ENCODE results near the gene TAOK2. TPM values are rescaled to one million over a fixed set of nuclear protein-coding genes. Genes with fewer than 3 reads are reported as not detected.
A peak's percentile ranks its signal among the peaks of the same experiment; 100 is the strongest.
"Not testable (repeated sequence)": the region's sequence is repeated elsewhere in the genome, so short reads cannot be mapped to it uniquely, and the experiment has no call there.

Gene TAOK2
- total RNA-seq, 2 donors from 2014 or later = 43.8 to 97.4 TPM

DNA sequence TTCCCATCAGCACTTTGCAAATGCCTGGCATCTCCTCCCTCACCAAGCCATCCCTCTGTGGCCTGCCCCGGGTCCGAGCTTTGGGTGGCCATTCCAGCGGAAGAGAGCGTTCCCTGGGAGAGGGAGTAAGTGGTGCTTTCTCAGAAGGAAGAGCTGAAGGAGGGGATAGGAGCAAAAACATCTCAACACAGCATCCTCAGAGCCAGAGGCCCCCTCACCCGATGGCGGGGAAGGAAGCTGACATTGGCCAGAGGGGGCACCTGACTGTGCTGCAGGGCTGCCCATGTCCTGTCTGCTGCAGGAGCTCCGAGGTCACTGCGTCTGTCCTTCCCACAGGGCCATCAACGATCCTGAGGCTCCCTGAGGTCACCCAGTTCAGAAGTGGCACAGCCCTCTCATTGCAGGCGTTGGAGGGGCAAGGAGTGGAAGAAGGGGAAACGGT is 57.8 kb downstream of the TAOK2 start:
- Histone ChIP-seq H3K27ac (no peak overlapping the region), H3K9me3 (no peaks in the 10 kb centered on the region), H3K4me3 (no peak overlapping the region), H3K4me1 (replicated peaks) (peaks cover 5% of the 10 kb centered on the region), H3K36me3 (no peaks in the 10 kb centered on the region), H3K27me3 (replicated peaks; ENCODE audit: insufficient read depth) (peaks cover 11% of the 10 kb centered on the region)
- no peak for DNase-seq (ENCODE audit: low spot score)
- intact Hi-C loops (cut with DNase I) = no loop called here
- TF ChIP-seq POLR2A (IDR thresholded peaks at IDR 0.05) = no peak
- TF ChIP-seq POLR2AphosphoS5 (IDR thresholded peaks at IDR 0.05) = no peak
- TF ChIP-seq, protein P1, sequence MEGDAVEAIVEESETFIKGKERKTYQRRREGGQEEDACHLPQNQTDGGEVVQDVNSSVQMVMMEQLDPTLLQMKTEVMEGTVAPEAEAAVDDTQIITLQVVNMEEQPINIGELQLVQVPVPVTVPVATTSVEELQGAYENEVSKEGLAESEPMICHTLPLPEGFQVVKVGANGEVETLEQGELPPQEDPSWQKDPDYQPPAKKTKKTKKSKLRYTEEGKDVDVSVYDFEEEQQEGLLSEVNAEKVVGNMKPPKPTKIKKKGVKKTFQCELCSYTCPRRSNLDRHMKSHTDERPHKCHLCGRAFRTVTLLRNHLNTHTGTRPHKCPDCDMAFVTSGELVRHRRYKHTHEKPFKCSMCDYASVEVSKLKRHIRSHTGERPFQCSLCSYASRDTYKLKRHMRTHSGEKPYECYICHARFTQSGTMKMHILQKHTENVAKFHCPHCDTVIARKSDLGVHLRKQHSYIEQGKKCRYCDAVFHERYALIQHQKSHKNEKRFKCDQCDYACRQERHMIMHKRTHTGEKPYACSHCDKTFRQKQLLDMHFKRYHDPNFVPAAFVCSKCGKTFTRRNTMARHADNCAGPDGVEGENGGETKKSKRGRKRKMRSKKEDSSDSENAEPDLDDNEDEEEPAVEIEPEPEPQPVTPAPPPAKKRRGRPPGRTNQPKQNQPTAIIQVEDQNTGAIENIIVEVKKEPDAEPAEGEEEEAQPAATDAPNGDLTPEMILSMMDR (IDR thresholded peaks at IDR 0.05) = no peak
- WGBS = 16% methylated on average over 11 of the region's 11 CpGs

DNA sequence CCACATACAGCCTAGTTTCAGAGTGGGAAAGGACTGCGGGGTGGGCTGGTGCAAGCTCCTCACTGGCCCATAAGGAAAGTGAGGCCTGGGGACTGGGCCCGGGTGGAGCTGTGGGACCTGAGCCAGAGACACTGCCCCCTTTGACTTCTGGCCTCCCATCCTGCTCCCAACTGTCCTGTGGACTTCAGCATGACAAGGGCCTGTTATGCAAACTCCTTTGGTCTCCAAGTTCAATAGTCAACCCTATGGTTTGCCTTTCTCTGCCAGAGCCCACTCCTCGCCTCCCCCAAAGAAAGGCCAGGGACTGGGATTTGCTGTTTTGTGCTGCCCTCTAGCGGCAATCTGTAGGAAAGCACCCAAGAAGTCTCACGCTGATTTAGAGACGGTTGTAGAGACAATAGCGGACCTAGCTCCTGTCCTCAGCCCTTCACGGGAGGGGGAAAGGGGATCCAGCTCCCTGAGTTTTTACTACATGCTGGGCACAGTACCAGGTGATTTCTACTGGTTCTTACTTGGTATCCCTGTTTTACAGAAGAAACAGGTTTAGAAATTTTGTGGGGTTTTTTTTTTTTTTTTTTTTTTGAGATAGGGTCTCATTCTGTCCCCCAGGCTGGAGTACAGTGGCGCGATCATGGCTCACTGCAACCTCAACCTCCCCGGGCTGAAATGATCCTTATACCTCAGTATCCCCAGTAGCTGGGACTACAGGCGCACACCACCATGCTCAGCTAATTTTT is 58.6 kb downstream of the TAOK2 start:
- intact Hi-C loops (cut with DNase I) = no loop called here
- TF ChIP-seq POLR2A (IDR thresholded peaks at IDR 0.05) = no peak
- TF ChIP-seq, protein P1 (IDR thresholded peaks at IDR 0.05) = peak; percentile 23 to 54 (median 43)
- peaks cover 11% of the 10 kb centered on the region for H3K27me3 ChIP-seq (replicated peaks; ENCODE audit: insufficient read depth)
- no peak overlapping the region for H3K27ac ChIP-seq
- H3K4me3 ChIP-seq = no peak overlapping the region
- H3K9me3 ChIP-seq = no peaks in the 10 kb centered on the region
- no peak for DNase-seq (ENCODE audit: low spot score)
- H3K4me1 ChIP-seq (replicated peaks) = peaks cover 5% of the 10 kb centered on the region
- 24% methylated on average over 12 of the region's 12 CpGs for WGBS
- H3K36me3 ChIP-seq = no peaks in the 10 kb centered on the region

DNA sequence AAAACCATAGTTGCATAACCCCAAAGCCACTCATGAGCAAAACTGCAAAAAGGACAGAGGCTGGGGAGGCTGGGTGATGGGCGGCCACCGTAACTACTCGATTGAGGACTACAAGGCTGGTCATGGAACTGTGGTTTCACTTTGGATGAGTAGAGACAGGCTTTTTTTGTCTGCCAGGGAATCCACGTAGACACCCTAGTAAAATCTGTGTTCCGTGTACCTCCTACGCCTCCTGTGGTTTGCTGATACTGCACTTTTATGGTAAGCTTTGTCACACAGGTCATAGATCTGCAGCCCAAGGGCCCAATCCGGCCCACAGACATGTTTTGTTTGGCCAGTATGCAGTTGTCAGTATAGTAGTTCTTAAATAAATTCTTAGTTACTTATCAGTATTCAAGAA is 59.6 kb downstream of the TAOK2 start:
- H3K9me3 ChIP-seq = no peaks in the 10 kb centered on the region
- peaks cover 11% of the 10 kb centered on the region for H3K27me3 ChIP-seq (replicated peaks; ENCODE audit: insufficient read depth)
- H3K4me3 ChIP-seq = no peak overlapping the region
- WGBS = 48% methylated on average over 7 of the region's 7 CpGs
- no peak overlapping the region for H3K27ac ChIP-seq
- no peak for TF ChIP-seq POLR2A (IDR thresholded peaks at IDR 0.05)
- TF ChIP-seq, protein P1 (IDR thresholded peaks at IDR 0.05) = no peak
- intact Hi-C loops (cut with DNase I) = no loop called here
- H3K4me1 ChIP-seq (replicated peaks) = peaks cover 5% of the 10 kb centered on the region
- DNase-seq (ENCODE audit: low spot score) = no peak
- H3K36me3 ChIP-seq = no peaks in the 10 kb centered on the region

DNA sequence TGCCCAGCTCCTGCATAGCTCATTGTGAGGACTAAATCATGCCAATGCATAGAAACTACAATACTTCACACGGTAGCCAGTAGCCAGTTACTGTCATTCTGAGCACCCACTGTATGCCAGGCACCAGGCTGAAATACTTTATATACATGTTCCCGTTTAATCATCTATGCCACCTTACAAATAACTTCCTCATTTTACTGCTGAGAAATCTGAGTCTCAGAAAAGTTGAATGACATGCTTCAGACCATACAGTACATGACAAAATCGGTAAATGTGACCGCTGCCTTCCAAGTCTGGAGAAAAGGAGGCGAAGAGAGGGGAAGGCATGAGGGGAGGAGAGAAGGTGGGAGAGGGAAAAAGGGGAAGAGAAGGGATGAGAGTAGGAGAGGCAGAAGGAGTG is 66.6 kb downstream of the TAOK2 start:
- no peaks in the 10 kb centered on the region for H3K27me3 ChIP-seq (replicated peaks; ENCODE audit: insufficient read depth)
- H3K27ac ChIP-seq = no peak overlapping the region
- 74% methylated on average over 5 of the region's 5 CpGs for WGBS
- H3K4me1 ChIP-seq (replicated peaks) = no peaks in the 10 kb centered on the region
- intact Hi-C loops (cut with DNase I) = no loop called here
- H3K4me3 ChIP-seq = no peak overlapping the region
- H3K36me3 ChIP-seq = no peaks in the 10 kb centered on the region
- H3K9me3 ChIP-seq = no peaks in the 10 kb centered on the region
- DNase-seq (ENCODE audit: low spot score) = no peak
- TF ChIP-seq POLR2A (IDR thresholded peaks at IDR 0.05) = no peak

DNA sequence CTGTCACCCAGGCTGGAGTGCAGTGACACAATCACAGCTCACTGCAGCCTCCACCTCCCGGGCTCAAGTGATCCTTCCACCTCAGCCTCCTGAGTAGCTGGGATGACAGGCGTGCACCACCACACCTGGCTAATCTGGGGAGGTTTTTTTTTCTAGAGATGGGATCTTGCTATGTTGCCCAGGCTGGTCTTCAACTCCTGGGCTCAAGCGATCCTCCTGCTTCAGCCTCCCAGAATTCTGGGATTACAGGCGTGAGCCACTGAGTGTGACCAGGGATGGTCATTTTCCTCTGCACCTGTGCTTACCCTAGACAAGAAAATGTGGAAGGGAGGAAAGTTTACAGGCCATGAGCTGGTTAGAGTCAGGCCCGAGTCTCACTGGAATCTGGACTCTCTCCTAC is 67.0 kb downstream of the TAOK2 start:
- intact Hi-C loops (cut with DNase I); H3K4me1 ChIP-seq (replicated peaks); DNase-seq (ENCODE audit: low spot score); H3K36me3 ChIP-seq; H3K4me3 ChIP-seq; H3K9me3 ChIP-seq; H3K27me3 ChIP-seq (replicated peaks; ENCODE audit: insufficient read depth); H3K27ac ChIP-seq: not testable (repeated sequence)
- WGBS = 89% methylated on average over 5 of the region's 5 CpGs

DNA sequence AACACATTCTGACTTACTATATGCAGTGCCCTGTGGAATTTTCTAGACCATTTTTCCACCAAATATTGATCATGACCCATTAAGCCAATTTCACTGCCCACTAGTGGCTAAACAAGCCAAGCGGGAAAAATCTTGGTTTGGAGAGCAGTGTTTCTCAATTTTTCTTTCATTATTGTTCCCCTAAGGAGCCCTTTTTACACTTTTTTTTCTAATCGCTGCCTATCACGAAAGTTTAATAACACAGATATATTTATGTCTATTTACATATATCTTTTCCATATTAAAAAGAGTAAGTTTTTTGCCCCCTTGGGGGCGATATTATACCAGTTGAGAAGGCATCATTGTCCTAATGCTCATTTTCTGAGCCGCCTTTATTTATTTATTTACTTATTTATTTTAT is 68.2 kb downstream of the TAOK2 start:
- WGBS = 29% methylated on average over 5 of the region's 5 CpGs
- Histone ChIP-seq H3K36me3 (no peaks in the 10 kb centered on the region), H3K9me3 (no peaks in the 10 kb centered on the region), H3K4me3 (no peak overlapping the region), H3K27me3 (replicated peaks; ENCODE audit: insufficient read depth) (no peaks in the 10 kb centered on the region), H3K27ac (no peak overlapping the region), H3K4me1 (replicated peaks) (no peaks in the 10 kb centered on the region)
- no peak for TF ChIP-seq POLR2A (IDR thresholded peaks at IDR 0.05)
- TF ChIP-seq, protein P1 (IDR thresholded peaks at IDR 0.05) = peak in 3 of 4 experiments; percentile 20 to 43 (median 28)
- TF ChIP-seq POLR2AphosphoS5 (IDR thresholded peaks at IDR 0.05) = no peak
- no peak for DNase-seq (ENCODE audit: low spot score)
- intact Hi-C loops (cut with DNase I) = no loop called here
